ENCODE data around the gene NAA30.
"Not testable (repeated sequence)": the region's sequence is repeated elsewhere in the genome, so short reads cannot be mapped to it uniquely, and the experiment has no call there.

Gene NAA30

GRCh38 chr14:57390037-57390805, at the start of gene NAA30:
Gene NAA30, plus strand, starts transcription at chr14:57390586. Its CDS starts 372 bp downstream, at chr14:57390958.
- peaks cover 28% of the 10 kb centered on the region for H3K36me3 Mint-ChIP-seq (ENCODE audit: low read depth)
- H3K27me3 Mint-ChIP-seq, result no peaks in the 10 kb centered on the region
- H3K4me1 Mint-ChIP-seq (ENCODE audit: low read depth), result peaks cover 43% of the 10 kb centered on the region
- H3K27ac Mint-ChIP-seq, result peak within 1 kb of the TSS; percentile 97
- H3K9me3 Mint-ChIP-seq, result no peaks in the 10 kb centered on the region
- peak within 1 kb of the TSS; percentile 94 for H3K4me3 Mint-ChIP-seq

GRCh38 chr14:57343545-57344297, 46.7 kb upstream of the NAA30 start:
- H3K4me3 Mint-ChIP-seq; H3K9me3 Mint-ChIP-seq; H3K4me1 Mint-ChIP-seq (ENCODE audit: low read depth); H3K36me3 Mint-ChIP-seq (ENCODE audit: low read depth); H3K27ac Mint-ChIP-seq: not testable (repeated sequence)
- H3K27me3 Mint-ChIP-seq, result peaks cover 27% of the 10 kb centered on the region

DNA sequence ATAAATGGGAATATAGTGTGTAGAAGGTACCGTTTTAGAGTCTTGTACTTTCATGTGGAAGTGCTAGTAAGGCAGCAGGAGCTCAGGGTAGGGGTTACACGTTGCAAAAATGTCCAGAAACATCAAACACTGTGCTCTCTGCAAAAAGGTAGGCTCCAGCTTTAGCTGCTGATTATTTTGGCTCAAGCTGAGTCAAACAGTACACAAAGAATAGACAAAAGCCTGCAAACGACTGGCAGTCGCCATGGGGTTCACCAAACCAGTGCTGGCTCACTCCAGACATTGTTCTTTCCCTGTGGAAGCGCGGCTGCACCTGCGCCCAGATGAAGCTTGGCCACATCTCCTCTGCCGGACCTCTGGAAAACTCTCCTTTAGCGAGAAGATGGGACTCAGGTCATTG, 45.3 kb upstream of the NAA30 start:
- H3K9me3 Mint-ChIP-seq, result no peaks in the 10 kb centered on the region
- H3K36me3 Mint-ChIP-seq (ENCODE audit: low read depth), result no peaks in the 10 kb centered on the region
- H3K4me3 Mint-ChIP-seq, result no peak overlapping the region
- no peak overlapping the region for H3K27ac Mint-ChIP-seq
- H3K27me3 Mint-ChIP-seq, result peaks cover 35% of the 10 kb centered on the region
- no peaks in the 10 kb centered on the region for H3K4me1 Mint-ChIP-seq (ENCODE audit: low read depth)

- H3K27me3 Mint-ChIP-seq, result peaks cover 38% of the 10 kb centered on the region
- no peaks in the 10 kb centered on the region for H3K36me3 Mint-ChIP-seq (ENCODE audit: low read depth)
- no peaks in the 10 kb centered on the region for H3K4me1 Mint-ChIP-seq (ENCODE audit: low read depth)
- no peaks in the 10 kb centered on the region for H3K9me3 Mint-ChIP-seq
- H3K4me3 Mint-ChIP-seq, result no peak overlapping the region
- H3K27ac Mint-ChIP-seq, result no peak overlapping the region
Measured at GRCh38 chr14:57346741-57347140, 43.6 kb upstream of the NAA30 start.

DNA sequence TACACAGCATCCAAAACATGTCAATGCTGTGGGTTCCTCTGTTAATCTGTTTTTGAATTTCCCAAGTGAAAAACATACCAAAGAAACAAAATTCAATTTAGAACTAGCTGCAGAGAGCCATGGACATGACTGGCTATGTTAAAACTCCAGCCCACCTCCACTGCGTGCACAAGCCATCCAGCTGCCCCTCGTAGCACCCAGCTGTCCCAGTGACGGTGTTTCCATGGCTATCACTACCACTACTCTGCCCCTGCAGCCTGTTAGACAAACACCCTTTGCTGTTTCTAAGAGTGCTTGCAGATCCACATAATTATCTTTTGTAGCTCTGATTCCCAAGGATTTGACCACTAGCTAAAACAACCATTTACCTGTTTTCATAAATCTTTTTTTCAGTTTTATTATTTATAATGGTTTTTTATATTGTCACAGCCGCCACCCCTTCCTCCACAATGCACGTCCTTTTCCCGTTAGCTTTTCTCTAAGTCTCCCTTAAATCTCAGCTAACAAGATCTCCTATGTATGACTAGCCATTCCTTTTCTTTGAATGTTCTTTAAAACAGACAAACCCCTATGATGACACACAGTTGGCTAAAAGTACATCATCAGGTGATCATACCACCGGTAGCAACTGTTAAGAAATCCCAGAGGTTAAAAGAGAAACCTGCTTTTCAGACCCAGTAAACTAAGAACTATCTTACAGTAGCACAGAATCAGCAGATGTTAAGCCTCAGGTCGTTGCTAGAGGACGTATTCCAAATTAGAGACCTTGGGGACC, 37.8 kb upstream of the NAA30 start:
- H3K36me3 Mint-ChIP-seq (ENCODE audit: low read depth), result no peaks in the 10 kb centered on the region
- H3K9me3 Mint-ChIP-seq, result no peaks in the 10 kb centered on the region
- no peak overlapping the region for H3K4me3 Mint-ChIP-seq
- peaks cover 39% of the 10 kb centered on the region for H3K27me3 Mint-ChIP-seq
- no peak overlapping the region for H3K27ac Mint-ChIP-seq
- no peaks in the 10 kb centered on the region for H3K4me1 Mint-ChIP-seq (ENCODE audit: low read depth)

DNA sequence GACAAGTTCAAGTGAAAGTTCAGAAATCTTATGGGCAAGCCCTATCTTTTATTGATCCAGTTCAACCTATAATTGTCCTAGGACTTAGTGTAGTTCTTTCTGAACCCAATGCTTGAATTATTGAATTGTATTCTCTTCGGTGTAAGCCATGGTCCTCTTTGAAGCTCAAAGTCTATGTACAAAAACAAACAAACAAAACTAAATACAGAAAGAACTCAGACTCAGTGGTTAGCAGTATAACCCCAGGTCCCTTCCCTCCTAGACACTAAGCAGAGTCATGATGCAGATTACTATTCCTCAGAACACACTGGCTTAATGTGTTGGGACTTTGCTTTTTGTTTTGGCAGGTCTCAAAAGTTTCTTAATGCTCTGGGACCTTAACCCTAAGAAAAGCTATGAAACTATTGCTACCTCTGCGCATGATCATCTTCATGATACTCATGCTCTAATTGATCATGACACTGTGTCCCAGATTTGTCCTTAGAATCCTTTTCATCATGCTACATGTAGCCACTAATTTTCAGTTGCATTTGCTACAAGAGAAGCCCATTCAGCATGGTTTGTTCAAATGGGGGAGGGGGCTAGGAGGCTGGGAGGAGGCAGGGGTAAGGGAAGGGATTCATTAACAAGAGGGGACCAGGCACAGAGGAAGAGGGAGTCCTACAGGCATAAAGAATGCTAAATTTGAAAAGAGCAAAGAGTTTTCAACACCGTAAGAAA, 35.1 kb upstream of the NAA30 start:
- Mint-ChIP-seq H3K4me1 (ENCODE audit: low read depth) (no peaks in the 10 kb centered on the region), H3K36me3 (ENCODE audit: low read depth) (no peaks in the 10 kb centered on the region), H3K4me3 (no peak overlapping the region), H3K27me3 (peaks cover 35% of the 10 kb centered on the region), H3K27ac (no peak overlapping the region), H3K9me3 (no peaks in the 10 kb centered on the region)

GRCh38 chr14:57362361-57362760, 28.0 kb upstream of the NAA30 start:
- Mint-ChIP-seq H3K4me1 (ENCODE audit: low read depth) (no peaks in the 10 kb centered on the region), H3K4me3 (no peak overlapping the region), H3K27ac (no peak overlapping the region), H3K9me3 (no peaks in the 10 kb centered on the region), H3K36me3 (ENCODE audit: low read depth) (no peaks in the 10 kb centered on the region), H3K27me3 (peaks cover 31% of the 10 kb centered on the region)

DNA sequence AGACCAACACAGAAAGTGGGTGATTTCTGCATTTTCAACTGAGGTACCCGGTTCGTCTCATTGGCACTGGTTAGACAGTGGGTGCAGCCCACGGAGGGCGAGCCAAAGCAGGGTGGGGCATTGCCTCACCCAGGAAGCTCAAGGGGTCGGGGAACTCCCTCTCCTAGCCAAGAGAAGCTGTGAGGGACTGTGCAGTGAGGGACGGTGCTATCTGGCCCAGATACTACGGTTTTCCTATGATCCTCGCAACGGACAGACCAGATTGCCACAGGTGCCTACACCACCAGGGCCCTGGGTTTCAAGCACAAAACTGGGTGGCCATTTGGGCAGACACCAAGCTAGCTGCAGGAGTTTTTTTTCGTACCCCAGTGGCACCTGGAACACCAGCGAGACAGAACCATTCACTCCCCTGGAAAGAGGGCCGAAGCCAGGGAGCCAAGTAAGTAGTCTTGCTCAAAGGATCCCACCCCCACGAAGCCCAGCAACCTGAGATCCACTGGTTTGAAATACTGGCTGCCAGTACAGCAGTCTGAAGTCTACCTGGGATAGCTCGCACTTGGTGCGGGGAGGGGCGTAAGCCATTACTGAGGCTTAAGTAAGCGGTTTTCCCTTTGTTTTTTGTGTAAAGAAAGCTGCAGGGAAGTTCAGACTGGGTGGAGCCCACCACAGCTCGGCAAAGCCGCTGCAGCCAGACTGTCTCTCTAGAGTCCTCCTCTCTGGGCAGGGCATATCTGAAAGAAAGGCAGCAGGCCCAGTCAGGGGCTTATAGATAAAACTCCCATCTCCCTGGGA, 25.5 kb upstream of the NAA30 start:
- peaks cover 23% of the 10 kb centered on the region for H3K27me3 Mint-ChIP-seq
- no peaks in the 10 kb centered on the region for H3K9me3 Mint-ChIP-seq
- no peak overlapping the region for H3K4me3 Mint-ChIP-seq
- H3K36me3 Mint-ChIP-seq (ENCODE audit: low read depth), result no peaks in the 10 kb centered on the region
- no peak overlapping the region for H3K27ac Mint-ChIP-seq
- no peaks in the 10 kb centered on the region for H3K4me1 Mint-ChIP-seq (ENCODE audit: low read depth)

DNA sequence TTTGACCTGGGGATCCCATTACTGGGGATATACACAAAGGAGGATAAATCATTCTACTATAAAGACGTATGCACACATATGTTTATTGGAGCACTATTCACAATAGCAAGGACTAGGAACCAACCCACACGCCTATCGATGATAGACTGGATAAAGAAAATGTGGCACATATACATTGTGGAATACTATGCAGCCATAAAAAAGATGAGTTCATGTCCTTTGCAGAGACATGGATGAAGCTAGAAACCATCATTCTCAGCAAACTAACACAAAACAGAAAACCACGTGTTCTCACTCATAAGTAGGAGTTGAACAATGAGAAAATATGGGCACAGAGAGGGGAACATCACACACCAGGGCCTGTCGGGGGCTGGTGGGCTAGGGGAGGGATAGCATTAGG, 20.2 kb upstream of the NAA30 start:
- H3K27ac Mint-ChIP-seq; H3K4me1 Mint-ChIP-seq (ENCODE audit: low read depth); H3K9me3 Mint-ChIP-seq; H3K4me3 Mint-ChIP-seq; H3K36me3 Mint-ChIP-seq (ENCODE audit: low read depth): not testable (repeated sequence)
- peaks cover 12% of the 10 kb centered on the region for H3K27me3 Mint-ChIP-seq

GRCh38 chr14:57371013-57371412, 19.4 kb upstream of the NAA30 start:
- Mint-ChIP-seq H3K9me3 (no peaks in the 10 kb centered on the region), H3K36me3 (ENCODE audit: low read depth) (no peaks in the 10 kb centered on the region), H3K4me1 (ENCODE audit: low read depth) (no peaks in the 10 kb centered on the region), H3K27me3 (peaks cover 6% of the 10 kb centered on the region), H3K4me3 (no peak overlapping the region), H3K27ac (no peak overlapping the region)

- H3K9me3 Mint-ChIP-seq, result no peaks in the 10 kb centered on the region
Measured at GRCh38 chr14:57375156-57375555, 15.2 kb upstream of the NAA30 start.

GRCh38 chr14:57378661-57379060, 11.7 kb upstream of the NAA30 start:
- Mint-ChIP-seq H3K4me3 (no peak overlapping the region), H3K27me3 (no peaks in the 10 kb centered on the region), H3K4me1 (ENCODE audit: low read depth) (no peaks in the 10 kb centered on the region), H3K36me3 (ENCODE audit: low read depth) (no peaks in the 10 kb centered on the region), H3K27ac (no peak overlapping the region), H3K9me3 (no peaks in the 10 kb centered on the region)

More at GRCh38 chr14:57375156-57375555, 15.2 kb upstream of the NAA30 start:
- no peak overlapping the region for H3K4me3 Mint-ChIP-seq
- no peaks in the 10 kb centered on the region for H3K27me3 Mint-ChIP-seq
- no peaks in the 10 kb centered on the region for H3K36me3 Mint-ChIP-seq (ENCODE audit: low read depth)
- no peaks in the 10 kb centered on the region for H3K4me1 Mint-ChIP-seq (ENCODE audit: low read depth)
- H3K27ac Mint-ChIP-seq, result no peak overlapping the region

GRCh38 chr14:57380935-57381334, 9.5 kb upstream of the NAA30 start:
- Mint-ChIP-seq H3K9me3 (no peaks in the 10 kb centered on the region), H3K4me1 (ENCODE audit: low read depth) (no peaks in the 10 kb centered on the region), H3K27me3 (no peaks in the 10 kb centered on the region), H3K27ac (no peak overlapping the region), H3K36me3 (ENCODE audit: low read depth) (no peaks in the 10 kb centered on the region), H3K4me3 (no peak overlapping the region)

- H3K4me3 Mint-ChIP-seq, result no peak overlapping the region
- H3K9me3 Mint-ChIP-seq, result no peaks in the 10 kb centered on the region
- no peak overlapping the region for H3K27ac Mint-ChIP-seq
- no peaks in the 10 kb centered on the region for H3K36me3 Mint-ChIP-seq (ENCODE audit: low read depth)
- H3K4me1 Mint-ChIP-seq (ENCODE audit: low read depth), result no peaks in the 10 kb centered on the region
- H3K27me3 Mint-ChIP-seq, result no peaks in the 10 kb centered on the region
Measured at GRCh38 chr14:57382283-57382682, 8.1 kb upstream of the NAA30 start.

All from stimulated activated naive CD8-positive, alpha-beta T cell treated with anti-CD3 and anti-CD28 coated beads, Interleukin-15, Interleukin-2, amounts not matched to agents 100 ng/mL and 50 ng/mL, for 24 hours (primary cell).